RWPE1 (cell line): ENCODE results near the gene MRPL17.
A peak's percentile ranks its signal among the peaks of the same experiment; 100 is the strongest.
"Not testable (repeated sequence)": the region's sequence is repeated elsewhere in the genome, so short reads cannot be mapped to it uniquely, and the experiment has no call there.

Experiments
- CTCF ChIA-PET: fragments of 350-600 bp; sonication (Branson Sonifier 250); formaldehyde crosslinking; extraction: SDS; loops from one replicate; lab custom pipeline; 2021; lab: Yijun Ruan, JAX
- POLR2A ChIA-PET: fragments of 400-600 bp; formaldehyde crosslinking; extraction: SDS; loops from one replicate; lab custom pipeline; 2020; ENCODE audit warnings: antibody characterized with exemption; ENCODE audit not compliant: low non-redundant PET; lab: Yijun Ruan, JAX
- DNase-seq: peaks from one replicate; pipeline ENCODE4 v3.0.0; 2012; ENCODE audit warnings: low spot score
- H3K27ac ChIP-seq: fragments of 450-650 bp; 2 replicates; pipeline ENCODE4 v1.5.1; 2017
- TF ChIP-seq, protein P1 (sequence below): fragments of 450-650 bp; conservative IDR thresholded peaks from 2 replicates; pipeline ENCODE4 v1.5.1; 2017; ENCODE audit warnings: low read depth, mild to moderate bottlenecking

MRPL17 gene

DNA sequence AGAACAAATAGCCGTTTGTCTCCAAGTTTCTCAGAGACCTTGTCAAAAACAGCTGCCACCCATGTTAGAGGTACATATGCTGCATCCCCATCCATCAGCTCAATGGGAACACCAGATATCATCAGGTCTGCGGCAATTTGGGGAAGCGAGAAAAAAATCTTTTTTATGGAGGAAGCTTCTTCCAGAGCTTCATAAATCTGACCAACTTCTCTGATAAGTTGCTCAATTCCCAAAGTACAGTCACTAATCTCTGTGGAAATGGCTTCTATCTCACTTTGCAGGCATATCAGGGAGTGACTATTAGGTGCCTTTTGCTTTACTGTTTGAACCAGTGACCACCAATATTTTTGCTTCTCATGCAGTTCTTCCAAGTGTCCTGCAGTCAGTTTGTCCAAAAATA, 34.3 kb upstream of the MRPL17 start:
- ChIA-PET POLR2A (no interaction called here), CTCF (interaction anchor here (0.8 to 1.0 kb wide), 2 partner anchors 11 to 20 kb away, joined by 4 read pairs; no protein-coding TSS in a partner anchor)
- H3K27ac ChIP-seq = no peak overlapping the region
- DNase-seq = no peak
- TF ChIP-seq, protein P1, sequence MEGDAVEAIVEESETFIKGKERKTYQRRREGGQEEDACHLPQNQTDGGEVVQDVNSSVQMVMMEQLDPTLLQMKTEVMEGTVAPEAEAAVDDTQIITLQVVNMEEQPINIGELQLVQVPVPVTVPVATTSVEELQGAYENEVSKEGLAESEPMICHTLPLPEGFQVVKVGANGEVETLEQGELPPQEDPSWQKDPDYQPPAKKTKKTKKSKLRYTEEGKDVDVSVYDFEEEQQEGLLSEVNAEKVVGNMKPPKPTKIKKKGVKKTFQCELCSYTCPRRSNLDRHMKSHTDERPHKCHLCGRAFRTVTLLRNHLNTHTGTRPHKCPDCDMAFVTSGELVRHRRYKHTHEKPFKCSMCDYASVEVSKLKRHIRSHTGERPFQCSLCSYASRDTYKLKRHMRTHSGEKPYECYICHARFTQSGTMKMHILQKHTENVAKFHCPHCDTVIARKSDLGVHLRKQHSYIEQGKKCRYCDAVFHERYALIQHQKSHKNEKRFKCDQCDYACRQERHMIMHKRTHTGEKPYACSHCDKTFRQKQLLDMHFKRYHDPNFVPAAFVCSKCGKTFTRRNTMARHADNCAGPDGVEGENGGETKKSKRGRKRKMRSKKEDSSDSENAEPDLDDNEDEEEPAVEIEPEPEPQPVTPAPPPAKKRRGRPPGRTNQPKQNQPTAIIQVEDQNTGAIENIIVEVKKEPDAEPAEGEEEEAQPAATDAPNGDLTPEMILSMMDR = no peak

DNA sequence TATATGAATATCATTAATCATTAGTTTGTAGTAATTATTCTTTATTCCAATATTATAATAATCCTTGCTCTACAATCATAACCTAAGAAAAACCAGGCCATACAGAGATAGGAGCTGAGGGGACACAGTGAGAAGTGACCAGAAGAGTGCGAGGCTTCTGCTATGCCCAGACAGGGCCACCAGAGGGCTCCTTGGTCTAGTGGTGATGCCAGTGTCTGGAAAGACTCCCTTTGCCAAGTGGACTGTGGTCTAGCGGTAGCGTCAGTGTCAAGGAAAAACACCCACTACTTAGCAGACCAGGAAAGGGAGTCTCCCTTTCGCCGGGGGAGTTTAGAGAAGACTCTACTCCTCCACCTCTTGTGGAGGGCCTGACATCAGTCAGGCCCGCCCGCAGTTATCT, 28.4 kb upstream of the MRPL17 start:
- ChIA-PET POLR2A (interaction anchor here (0.6 kb wide), 1 partner anchor 212 kb away, joined by 5 read pairs; no protein-coding TSS in a partner anchor), CTCF (interaction anchor here (0.5 to 0.6 kb wide), 2 partner anchors 29 to 751 kb away, joined by 3 read pairs; no protein-coding TSS in a partner anchor)
- DNase-seq, H3K27ac ChIP-seq: not testable (repeated sequence)

DNA sequence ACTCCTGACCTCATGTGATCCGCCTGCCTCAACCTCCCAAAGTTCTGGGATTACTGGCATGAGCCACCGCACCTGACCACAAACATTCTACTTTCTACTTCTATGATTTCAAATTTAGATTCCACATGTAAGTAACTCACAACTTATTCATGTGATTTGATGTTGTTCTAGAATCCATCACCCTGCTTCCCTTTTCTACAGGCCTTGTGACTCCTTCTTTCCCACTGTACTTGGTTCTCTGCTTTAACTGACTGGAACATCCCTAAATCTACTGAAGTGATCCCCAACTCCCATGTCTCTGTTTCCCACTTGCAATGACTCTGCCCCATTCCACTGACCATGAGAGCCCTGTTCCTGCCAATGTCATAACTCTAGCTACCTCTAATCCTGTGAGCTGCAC, 25.7 kb upstream of the MRPL17 start:
- H3K27ac ChIP-seq = no peak overlapping the region
- ChIA-PET POLR2A (no interaction called here), CTCF (no interaction called here)
- DNase-seq = no peak
- TF ChIP-seq, protein P1 = no peak

DNA sequence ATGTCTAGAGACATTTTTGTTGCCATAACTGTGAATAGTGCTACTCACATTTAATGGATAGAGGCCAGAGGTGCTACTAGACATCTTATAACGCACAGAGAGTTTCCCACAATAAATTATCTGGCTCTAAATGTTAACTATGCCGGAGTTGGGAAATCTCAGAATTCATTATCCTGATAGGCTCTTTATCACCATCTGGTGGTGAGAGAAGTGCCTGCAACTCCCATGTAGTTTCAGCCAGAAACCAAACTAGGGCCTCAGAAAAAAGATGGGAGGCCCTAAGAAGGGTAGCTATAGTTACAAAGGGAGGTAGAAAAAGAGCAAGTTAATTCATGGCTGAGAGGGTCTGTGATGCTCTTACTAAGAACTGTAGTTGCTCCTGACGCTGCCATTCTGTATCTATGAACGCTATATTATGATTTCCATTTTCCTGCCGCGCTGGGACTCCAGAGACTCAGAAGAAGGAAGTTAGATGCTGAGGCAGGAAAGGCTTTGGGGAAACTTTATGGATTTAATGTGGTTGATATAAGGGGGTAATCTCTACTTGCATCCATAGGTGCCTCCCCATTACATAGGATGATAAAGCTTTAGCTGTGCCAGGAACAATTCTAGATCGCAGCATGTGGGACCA, 22.9 kb upstream of the MRPL17 start:
- peak; percentile 44 for DNase-seq
- no peak overlapping the region for H3K27ac ChIP-seq
- TF ChIP-seq, protein P1 = peak; percentile 90
- ChIA-PET CTCF (interaction anchor here (0.6 to 1.4 kb wide), 6 partner anchors 11 to 1004 kb away, joined by 3 to 4 read pairs (median 3); no protein-coding TSS in a partner anchor), POLR2A (no interaction called here)

DNA sequence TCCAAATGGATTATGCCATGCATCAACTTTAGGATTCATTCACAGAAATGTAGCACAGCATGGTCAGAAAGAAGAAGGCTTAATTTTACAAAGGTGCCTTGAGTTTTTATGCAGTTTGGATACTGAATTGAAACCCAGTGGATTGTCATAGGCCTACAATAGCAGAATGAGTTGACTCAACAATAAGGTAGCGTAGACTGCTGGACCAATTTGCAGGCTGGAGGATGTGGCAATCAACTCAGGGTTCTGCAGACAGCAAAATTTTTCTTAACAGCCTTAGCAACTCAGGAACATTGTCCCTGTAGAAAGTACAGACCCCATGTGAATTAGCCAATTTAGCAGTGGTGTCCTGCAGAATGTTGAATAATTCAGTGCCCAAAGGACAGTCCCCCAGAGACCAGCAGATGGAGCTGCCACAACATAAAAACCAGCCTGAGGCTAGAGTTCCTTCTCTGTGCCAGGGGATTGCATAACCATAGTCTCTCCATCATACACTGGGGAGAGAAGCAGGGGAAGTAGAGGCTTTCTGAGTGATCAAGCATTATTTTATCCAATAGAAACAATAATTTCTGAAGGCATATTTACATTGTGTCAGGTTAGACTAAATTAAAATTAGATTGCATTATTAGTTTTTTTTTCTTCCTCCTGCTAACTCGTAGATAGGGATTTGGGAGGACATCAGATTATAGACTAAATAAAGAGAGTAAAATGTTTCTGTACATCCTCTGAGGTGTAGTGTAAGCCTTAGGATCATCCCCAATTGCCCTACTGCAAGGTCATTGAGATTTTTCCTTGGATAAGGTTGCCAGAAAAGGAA, 20.3 kb upstream of the MRPL17 start:
- no peak overlapping the region for H3K27ac ChIP-seq
- peak; percentile 83 for DNase-seq
- CTCF ChIA-PET = interaction anchor here (0.5 to 1.5 kb wide), 10 partner anchors 10 to 593 kb away, joined by 3 to 6 read pairs (median 4); partner anchors contain the start of genes NLRP14 and ZNF214
- POLR2A ChIA-PET = no interaction called here
- TF ChIP-seq, protein P1 = peak; percentile 77

DNA sequence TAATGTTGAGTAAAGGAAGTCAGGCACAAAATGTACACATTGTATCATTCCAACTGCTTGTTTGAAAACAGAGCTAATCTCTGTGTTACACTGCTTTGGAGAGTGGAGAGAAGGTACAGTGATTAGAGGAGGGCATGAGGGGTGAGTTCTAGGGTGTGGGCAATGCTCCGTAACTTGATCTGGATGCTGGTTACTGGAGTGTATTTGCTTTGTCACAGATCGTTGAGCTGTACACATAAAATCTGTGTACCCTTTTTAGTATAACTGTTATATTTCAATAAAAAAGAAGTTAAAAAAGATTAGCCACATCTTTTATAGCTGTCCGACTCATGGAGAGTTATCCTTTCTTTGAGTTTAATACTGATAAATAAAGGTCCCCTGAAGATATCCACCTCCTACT, 18.8 kb upstream of the MRPL17 start:
- POLR2A ChIA-PET, DNase-seq, H3K27ac ChIP-seq: not testable (repeated sequence)
- CTCF ChIA-PET = interaction anchor here (0.6 kb wide), 2 partner anchors 55 to 81 kb away, joined by 3 read pairs; no protein-coding TSS in a partner anchor

DNA sequence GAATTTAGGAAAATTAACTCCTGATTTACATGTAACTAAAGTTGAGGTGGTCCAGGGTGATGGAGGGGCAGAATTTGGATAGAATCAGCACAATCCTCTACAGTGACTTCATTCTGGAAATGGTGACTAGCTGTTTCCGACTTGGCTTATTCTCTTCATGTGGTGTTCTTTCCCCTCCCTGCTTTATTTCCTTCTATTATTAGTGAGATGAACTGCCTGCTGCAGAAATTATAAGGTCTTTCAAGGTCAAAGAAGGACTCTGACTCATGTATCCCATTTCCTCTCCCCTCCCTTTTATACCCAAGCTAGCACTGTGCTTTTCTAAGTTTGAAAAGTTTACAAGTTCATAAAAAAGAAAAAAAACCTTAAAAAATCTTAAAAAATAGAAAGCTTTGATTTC, 12.2 kb upstream of the MRPL17 start:
- ChIA-PET POLR2A (no interaction called here), CTCF (interaction anchor here (0.8 to 1.0 kb wide), 2 partner anchors 12 to 222 kb away, joined by 3 read pairs; partner anchors contain the start of gene MRPL17)
- no peak for DNase-seq
- TF ChIP-seq, protein P1 = no peak
- peak overlapping the region; percentile 59; the same call in 1 of the 2 replicates for H3K27ac ChIP-seq
